ENCODE results near the gene ZCCHC2. TPM values are rescaled to one million over a fixed set of nuclear protein-coding genes. Genes with fewer than 3 reads are reported as not detected.

ZCCHC2 gene
- total and polyA plus RNA-seq, 2 of the 13 experiments (the other 11 are each of a cell fraction or from before 2014, with no cell fraction given), result 62.5 to 76.1 TPM

DNA sequence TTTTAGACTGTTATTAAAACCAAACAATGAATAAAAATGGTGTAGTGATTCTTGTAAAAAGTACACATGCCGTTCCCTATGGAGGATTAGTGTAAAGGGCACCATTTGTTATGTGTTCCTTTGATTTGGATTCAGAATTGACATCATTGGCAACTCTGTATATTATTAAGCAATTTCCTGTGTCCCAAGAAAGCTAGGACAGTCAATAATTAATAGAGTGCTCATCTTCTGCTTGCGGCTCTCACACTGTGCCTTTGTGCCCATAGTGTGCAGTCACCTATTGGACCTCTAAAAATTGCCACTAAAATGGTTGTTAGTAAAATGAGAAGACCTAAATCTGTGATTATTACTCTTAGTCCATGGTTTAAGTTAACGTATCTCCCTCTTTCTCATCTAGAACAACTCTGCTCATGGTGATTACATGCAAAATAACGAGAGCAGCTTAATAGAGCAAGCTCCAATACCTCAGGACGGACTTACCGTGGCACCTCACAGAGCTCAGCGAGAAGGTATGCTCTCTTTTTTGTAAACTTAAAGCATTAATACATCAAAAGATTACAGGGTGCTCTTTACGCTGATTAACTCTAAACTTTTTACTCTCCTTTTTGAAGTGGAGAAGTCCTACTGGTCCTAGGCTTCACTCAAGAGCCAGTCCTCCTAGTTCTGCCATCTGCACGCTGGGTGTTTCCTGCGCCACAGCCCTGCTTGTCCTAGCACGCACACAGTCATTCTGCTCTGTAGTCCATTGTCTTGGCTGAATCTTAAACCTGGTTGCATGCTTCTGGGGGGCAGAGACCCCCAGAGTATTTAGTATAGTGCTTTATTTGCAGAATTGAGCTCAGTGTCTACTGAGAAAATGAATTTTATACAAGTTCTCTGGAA is 16.7 kb downstream of the ZCCHC2 start:
- BruUV-seq (replicated peaks), result no TSS peak
- Histone ChIP-seq H3K79me2 (ENCODE audit: insufficient read depth, low read length) (peaks cover 85% of the 10 kb centered on the region), H3K9ac (ENCODE audit: insufficient read depth, low read depth, low read length) (no peak overlapping the region), H3K4me2 (ENCODE audit: low read depth, low read length) (peak overlapping the region; percentile 33; the same call in 1 of the 2 replicates), H2AFZ (ENCODE audit: low read length) (no peak overlapping the region), H3K27me3 (ENCODE audit: control insufficient read depth in 1 of 2, insufficient read depth in 2 of 2, low read length in 2 of 2) (no peaks in the 10 kb centered on the region), H4K20me1 (ENCODE audit: insufficient read depth, low read length) (peaks cover 19% of the 10 kb centered on the region; the same call in 1 of the 2 replicates), H3K4me3 (replicated peaks in 1 of 3; ENCODE audit: insufficient read depth in 1 of 3, low read depth in 2 of 3, low read length in 3 of 3) (peak overlapping the region in 1 of 3 experiments; percentile 2; a peak in 1 of 6 replicates), H3K36me3 (replicated peaks in 1 of 2; ENCODE audit: control insufficient read depth in 1 of 2, insufficient read depth in 2 of 2, low read length in 2 of 2) (peaks cover 18 to 64% of the 10 kb centered on the region in 2 experiments), H3K9me3 (ENCODE audit: low read length) (no peaks in the 10 kb centered on the region), H3K4me1 (ENCODE audit: insufficient read depth, low read length) (peaks cover 57% of the 10 kb centered on the region), H3K27ac (ENCODE audit: extremely low read length, insufficient read depth, low read length) (peak overlapping the region; percentile 46)
- FAIRE-seq (peak; percentile 56), ATAC-seq (peak; percentile 76), DNase-seq (ENCODE audit: low spot score) (peak; percentile 53)
- 83% methylated on average over 11 of the region's 11 CpGs for WGBS (ENCODE audit: low lambda C conversion rate)
- ChIA-PET POLR2A (interaction anchor here (0.9 to 2.5 kb wide), 4 partner anchors 11 to 119 kb away, joined by 3 to 13 read pairs (median 4); no protein-coding TSS in a partner anchor), CTCF (ENCODE audit: low intra/inter-chr PET ratio, low total read pairs) (no interaction called here)
- in situ Hi-C loops (cut with HindIII; ENCODE audit: extremely low pct_ligation_motif_present, low pct_unique_long_range_greater_than_20kb) (no loop called here), intact Hi-C loops (cut with micrococcal nuclease; ENCODE audit: unreplicated experiment) (no loop called here)
- TF ChIP-seq POLR2A (IDR thresholded peaks at IDR 0.05; ENCODE audit: insufficient read depth in 1 of 2, low read depth in 2 of 2, low read length in 2 of 2) (0 out of 4 replicates have a peak, but pooled peaks of 1 of the 2 experiments have one; percentile 15), CEBPB (IDR thresholded peaks at IDR 0.05; ENCODE audit: borderline replicate concordance, low read depth, low read length) (peak; percentile 66; the same call in 1 of the 2 replicates), SOX6 (IDR thresholded peaks at IDR 0.05) (no peak), SOX6 (CRISPR knock-in tag; IDR thresholded peaks at IDR 0.05) (no peak), PHF20 (CRISPR knock-in tag; IDR thresholded peaks at IDR 0.05) (no peak), ZNF841 (CRISPR knock-in tag; IDR thresholded peaks at IDR 0.05; ENCODE audit: borderline replicate concordance) (no peak), SSRP1 (CRISPR knock-in tag; IDR thresholded peaks at IDR 0.05) (no peak), KDM5B (CRISPR knock-in tag; IDR thresholded peaks at IDR 0.05; ENCODE audit: borderline replicate concordance) (no peak), KAT7 (CRISPR knock-in tag; IDR thresholded peaks at IDR 0.05; ENCODE audit: borderline replicate concordance) (no peak), CEBPG (CRISPR knock-in tag; IDR thresholded peaks at IDR 0.05) (peak; percentile 75)
- TF ChIP-seq, protein P1, sequence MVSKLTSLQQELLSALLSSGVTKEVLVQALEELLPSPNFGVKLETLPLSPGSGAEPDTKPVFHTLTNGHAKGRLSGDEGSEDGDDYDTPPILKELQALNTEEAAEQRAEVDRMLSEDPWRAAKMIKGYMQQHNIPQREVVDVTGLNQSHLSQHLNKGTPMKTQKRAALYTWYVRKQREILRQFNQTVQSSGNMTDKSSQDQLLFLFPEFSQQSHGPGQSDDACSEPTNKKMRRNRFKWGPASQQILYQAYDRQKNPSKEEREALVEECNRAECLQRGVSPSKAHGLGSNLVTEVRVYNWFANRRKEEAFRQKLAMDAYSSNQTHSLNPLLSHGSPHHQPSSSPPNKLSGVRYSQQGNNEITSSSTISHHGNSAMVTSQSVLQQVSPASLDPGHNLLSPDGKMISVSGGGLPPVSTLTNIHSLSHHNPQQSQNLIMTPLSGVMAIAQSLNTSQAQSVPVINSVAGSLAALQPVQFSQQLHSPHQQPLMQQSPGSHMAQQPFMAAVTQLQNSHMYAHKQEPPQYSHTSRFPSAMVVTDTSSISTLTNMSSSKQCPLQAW (CRISPR knock-in tag; IDR thresholded peaks at IDR 0.05), result 0 out of 2 replicates have a peak, but pooled peaks have one; percentile 28
- TF ChIP-seq, protein P2, sequence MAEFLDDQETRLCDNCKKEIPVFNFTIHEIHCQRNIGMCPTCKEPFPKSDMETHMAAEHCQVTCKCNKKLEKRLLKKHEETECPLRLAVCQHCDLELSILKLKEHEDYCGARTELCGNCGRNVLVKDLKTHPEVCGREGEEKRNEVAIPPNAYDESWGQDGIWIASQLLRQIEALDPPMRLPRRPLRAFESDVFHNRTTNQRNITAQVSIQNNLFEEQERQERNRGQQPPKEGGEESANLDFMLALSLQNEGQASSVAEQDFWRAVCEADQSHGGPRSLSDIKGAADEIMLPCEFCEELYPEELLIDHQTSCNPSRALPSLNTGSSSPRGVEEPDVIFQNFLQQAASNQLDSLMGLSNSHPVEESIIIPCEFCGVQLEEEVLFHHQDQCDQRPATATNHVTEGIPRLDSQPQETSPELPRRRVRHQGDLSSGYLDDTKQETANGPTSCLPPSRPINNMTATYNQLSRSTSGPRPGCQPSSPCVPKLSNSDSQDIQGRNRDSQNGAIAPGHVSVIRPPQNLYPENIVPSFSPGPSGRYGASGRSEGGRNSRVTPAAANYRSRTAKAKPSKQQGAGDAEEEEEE (CRISPR knock-in tag; IDR thresholded peaks at IDR 0.05; ENCODE audit: borderline replicate concordance), result no peak
- TF ChIP-seq, protein P3, sequence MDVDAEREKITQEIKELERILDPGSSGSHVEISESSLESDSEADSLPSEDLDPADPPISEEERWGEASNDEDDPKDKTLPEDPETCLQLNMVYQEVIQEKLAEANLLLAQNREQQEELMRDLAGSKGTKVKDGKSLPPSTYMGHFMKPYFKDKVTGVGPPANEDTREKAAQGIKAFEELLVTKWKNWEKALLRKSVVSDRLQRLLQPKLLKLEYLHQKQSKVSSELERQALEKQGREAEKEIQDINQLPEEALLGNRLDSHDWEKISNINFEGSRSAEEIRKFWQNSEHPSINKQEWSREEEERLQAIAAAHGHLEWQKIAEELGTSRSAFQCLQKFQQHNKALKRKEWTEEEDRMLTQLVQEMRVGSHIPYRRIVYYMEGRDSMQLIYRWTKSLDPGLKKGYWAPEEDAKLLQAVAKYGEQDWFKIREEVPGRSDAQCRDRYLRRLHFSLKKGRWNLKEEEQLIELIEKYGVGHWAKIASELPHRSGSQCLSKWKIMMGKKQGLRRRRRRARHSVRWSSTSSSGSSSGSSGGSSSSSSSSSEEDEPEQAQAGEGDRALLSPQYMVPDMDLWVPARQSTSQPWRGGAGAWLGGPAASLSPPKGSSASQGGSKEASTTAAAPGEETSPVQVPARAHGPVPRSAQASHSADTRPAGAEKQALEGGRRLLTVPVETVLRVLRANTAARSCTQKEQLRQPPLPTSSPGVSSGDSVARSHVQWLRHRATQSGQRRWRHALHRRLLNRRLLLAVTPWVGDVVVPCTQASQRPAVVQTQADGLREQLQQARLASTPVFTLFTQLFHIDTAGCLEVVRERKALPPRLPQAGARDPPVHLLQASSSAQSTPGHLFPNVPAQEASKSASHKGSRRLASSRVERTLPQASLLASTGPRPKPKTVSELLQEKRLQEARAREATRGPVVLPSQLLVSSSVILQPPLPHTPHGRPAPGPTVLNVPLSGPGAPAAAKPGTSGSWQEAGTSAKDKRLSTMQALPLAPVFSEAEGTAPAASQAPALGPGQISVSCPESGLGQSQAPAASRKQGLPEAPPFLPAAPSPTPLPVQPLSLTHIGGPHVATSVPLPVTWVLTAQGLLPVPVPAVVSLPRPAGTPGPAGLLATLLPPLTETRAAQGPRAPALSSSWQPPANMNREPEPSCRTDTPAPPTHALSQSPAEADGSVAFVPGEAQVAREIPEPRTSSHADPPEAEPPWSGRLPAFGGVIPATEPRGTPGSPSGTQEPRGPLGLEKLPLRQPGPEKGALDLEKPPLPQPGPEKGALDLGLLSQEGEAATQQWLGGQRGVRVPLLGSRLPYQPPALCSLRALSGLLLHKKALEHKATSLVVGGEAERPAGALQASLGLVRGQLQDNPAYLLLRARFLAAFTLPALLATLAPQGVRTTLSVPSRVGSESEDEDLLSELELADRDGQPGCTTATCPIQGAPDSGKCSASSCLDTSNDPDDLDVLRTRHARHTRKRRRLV (CRISPR knock-in tag; IDR thresholded peaks at IDR 0.05), result no peak
- TF ChIP-seq, protein P4, sequence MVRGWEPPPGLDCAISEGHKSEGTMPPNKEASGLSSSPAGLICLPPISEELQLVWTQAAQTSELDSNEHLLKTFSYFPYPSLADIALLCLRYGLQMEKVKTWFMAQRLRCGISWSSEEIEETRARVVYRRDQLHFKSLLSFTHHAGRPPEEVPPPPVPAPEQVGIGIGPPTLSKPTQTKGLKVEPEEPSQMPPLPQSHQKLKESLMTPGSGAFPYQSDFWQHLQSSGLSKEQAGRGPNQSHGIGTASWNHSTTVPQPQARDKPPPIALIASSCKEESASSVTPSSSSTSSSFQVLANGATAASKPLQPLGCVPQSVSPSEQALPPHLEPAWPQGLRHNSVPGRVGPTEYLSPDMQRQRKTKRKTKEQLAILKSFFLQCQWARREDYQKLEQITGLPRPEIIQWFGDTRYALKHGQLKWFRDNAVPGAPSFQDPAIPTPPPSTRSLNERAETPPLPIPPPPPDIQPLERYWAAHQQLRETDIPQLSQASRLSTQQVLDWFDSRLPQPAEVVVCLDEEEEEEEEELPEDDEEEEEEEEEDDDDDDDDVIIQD (CRISPR knock-in tag; IDR thresholded peaks at IDR 0.05; ENCODE audit: low read depth), result 0 out of 2 replicates have a peak, but pooled peaks have one; percentile 40
